K562 (cell line): Measurements from ENCODE around the gene FBLIM1.

ENCODE experiments used
- POLR2AphosphoS5 ChIP-seq: IDR thresholded peaks from 2 replicates; pipeline ENCODE4 v1.6.1; 2011; ENCODE audit warnings: mild to moderate bottlenecking, low read depth, low read length, moderate library complexity; ENCODE audit not compliant: control insufficient read depth, insufficient read depth
- ZFP1 ChIP-seq: fragments of 450-650 bp; formaldehyde crosslinking; IDR thresholded peaks from 2 replicates; pipeline ENCODE4 v1.4.0; 2020; ENCODE audit warnings: mild to moderate bottlenecking, mixed read lengths

DNA sequence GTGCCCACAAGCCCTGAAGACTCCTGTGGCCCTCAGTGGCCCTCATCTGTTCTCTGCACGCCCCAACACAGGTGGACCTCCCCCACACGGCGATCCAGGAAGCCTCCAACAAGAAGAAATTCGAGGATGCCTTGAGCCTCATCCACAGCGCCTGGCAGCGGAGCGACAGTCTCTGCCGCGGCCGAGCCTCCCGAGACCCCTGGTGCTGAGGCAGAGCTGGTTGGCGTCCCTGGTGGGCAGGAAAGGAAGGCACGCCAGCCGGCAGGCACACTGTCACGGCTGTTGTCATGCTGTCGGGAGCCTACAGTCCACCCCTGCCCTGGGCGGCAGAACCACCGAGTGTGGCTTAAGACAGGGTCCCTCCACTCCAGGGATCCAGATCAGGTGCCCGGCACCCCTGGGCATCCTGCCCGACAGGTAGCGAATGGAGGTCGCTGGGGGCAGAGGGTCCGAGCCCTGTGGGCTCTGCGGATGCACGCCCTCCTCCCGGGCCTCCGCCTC lies 24.8 kb upstream of the FBLIM1 start:
- TF ChIP-seq POLR2AphosphoS5: no peak
- no peak for TF ChIP-seq ZFP1 (CRISPR knock-in tag)
